Measurements from ENCODE around the gene CRX. TPM values are rescaled to one million over a fixed set of nuclear protein-coding genes. Genes with fewer than 3 reads are reported as not detected.

Gene CRX
- total RNA-seq, 1 donor from 2014 or later = not detected

DNA sequence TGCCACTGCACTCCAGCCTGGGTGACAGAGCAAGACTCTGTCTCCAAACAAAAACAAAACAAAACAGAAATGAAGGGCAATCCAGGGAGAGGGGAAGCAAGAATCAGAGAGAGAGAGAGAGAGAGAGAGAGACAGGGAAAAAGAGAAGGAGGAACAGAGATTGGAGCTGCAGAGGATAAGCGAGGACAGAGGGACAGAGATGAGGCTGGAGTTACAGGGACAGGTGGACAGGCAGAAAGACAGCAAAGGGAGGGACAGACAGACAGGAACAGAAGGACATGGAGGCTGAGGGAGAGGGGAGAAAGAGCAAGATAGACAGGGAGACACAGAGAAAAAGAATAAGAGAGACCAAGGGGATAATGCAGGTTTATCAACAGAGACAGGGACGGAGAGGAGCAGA is 1.3 kb upstream of the CRX start:
- Histone ChIP-seq H3K36me3 (no peaks in the 10 kb centered on the region), H3K4me1 (no peaks in the 10 kb centered on the region), H3K9me3 (no peaks in the 10 kb centered on the region), H3K27ac (no peak overlapping the region), H3K27me3 (ENCODE audit: low read depth) (peaks cover 32% of the 10 kb centered on the region), H3K4me3 (no peak overlapping the region)
- no peak for DNase-seq
- TF ChIP-seq, protein P1, sequence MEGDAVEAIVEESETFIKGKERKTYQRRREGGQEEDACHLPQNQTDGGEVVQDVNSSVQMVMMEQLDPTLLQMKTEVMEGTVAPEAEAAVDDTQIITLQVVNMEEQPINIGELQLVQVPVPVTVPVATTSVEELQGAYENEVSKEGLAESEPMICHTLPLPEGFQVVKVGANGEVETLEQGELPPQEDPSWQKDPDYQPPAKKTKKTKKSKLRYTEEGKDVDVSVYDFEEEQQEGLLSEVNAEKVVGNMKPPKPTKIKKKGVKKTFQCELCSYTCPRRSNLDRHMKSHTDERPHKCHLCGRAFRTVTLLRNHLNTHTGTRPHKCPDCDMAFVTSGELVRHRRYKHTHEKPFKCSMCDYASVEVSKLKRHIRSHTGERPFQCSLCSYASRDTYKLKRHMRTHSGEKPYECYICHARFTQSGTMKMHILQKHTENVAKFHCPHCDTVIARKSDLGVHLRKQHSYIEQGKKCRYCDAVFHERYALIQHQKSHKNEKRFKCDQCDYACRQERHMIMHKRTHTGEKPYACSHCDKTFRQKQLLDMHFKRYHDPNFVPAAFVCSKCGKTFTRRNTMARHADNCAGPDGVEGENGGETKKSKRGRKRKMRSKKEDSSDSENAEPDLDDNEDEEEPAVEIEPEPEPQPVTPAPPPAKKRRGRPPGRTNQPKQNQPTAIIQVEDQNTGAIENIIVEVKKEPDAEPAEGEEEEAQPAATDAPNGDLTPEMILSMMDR (IDR thresholded peaks at IDR 0.05) = no peak
- ATAC-seq = no peak
- intact Hi-C loops (cut with DNase I) = no loop called here

DNA sequence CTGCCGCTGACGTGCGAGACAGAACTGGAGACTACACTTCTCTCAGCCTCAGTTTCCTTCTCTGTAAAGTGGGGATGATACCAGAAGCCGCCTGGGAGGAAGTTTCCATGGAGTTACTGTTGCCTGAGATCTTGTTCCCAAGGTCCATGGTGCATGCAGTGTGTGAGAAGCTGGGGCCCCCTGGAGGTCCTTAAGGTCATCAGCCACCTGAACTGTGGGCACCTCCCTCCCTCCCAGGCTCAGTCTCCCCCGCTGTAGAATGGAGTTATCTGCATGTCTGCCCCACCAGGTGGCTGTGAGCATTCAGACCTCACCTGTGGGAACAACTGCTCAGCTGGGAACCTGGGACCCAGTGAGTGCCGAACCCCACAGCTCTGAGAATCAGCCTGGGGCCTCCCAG is 2.7 kb downstream of the CRX start:
- peaks cover 27% of the 10 kb centered on the region for H3K27me3 ChIP-seq (ENCODE audit: low read depth)
- no peak overlapping the region for H3K4me3 ChIP-seq
- no peak overlapping the region for H3K27ac ChIP-seq

DNA sequence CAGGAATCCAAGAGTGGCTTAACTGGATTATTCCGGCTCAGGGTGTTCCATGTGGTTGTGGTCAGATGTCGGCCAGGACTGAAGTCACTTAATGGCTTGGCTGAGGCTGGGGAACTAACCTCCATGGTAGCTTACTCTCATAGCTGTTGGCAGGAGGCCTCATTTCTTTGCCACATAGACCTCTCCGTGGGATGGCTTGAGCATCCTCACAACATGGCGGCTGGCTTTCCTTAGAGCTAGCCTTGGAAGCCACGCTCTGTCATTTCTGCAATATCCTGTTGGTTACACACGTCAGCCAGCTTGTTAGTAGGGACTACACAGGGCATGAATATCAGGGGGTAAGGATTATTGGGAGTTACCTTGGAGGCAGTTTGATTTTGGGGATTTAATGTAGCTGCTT is 5.1 kb downstream of the CRX start:
- H3K4me1 ChIP-seq = no peaks in the 10 kb centered on the region
- peaks cover 12% of the 10 kb centered on the region for H3K27me3 ChIP-seq (ENCODE audit: low read depth)
- no peak for ATAC-seq
- no peak overlapping the region for H3K4me3 ChIP-seq
- intact Hi-C loops (cut with DNase I) = no loop called here
- H3K27ac ChIP-seq = no peak overlapping the region
- no peaks in the 10 kb centered on the region for H3K36me3 ChIP-seq
- DNase-seq = no peak
- TF ChIP-seq, protein P1 (IDR thresholded peaks at IDR 0.05) = no peak
- H3K9me3 ChIP-seq = no peaks in the 10 kb centered on the region

More for the DNA sequence above, 2.7 kb downstream of the CRX start:
- Histone ChIP-seq H3K9me3 (no peaks in the 10 kb centered on the region), H3K4me1 (no peaks in the 10 kb centered on the region), H3K36me3 (no peaks in the 10 kb centered on the region)
- ATAC-seq (no peak), DNase-seq (no peak)
- TF ChIP-seq, protein P1 (IDR thresholded peaks at IDR 0.05) = no peak
- intact Hi-C loops (cut with DNase I) = no loop called here

DNA sequence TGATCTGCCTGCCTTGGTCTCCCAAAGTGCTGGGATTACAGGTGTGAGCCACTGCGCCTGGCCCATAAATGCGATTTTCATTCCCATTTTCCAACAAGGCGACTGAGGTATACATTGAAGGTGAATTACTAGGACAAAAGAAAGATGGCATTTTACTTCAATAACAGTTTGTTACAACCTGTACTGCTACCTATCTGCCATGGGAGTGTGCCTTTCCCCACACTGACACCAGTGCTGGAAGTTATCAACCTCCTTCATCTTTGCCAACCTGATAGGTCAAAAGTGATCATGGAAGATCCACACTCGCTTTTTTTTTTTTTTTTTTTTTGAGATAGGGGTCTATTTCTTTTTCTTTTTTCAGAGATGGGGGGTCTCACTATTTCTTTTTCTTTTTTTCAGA is 11.0 kb downstream of the CRX start:
- intact Hi-C loops (cut with DNase I) = no loop called here
- Histone ChIP-seq H3K27ac (no peak overlapping the region), H3K36me3 (no peaks in the 10 kb centered on the region), H3K27me3 (ENCODE audit: low read depth) (peaks cover 5% of the 10 kb centered on the region), H3K4me3 (no peak overlapping the region), H3K4me1 (no peaks in the 10 kb centered on the region), H3K9me3 (no peaks in the 10 kb centered on the region)
- DNase-seq = no peak
- TF ChIP-seq, protein P1 (IDR thresholded peaks at IDR 0.05) = no peak
- no peak for ATAC-seq

DNA sequence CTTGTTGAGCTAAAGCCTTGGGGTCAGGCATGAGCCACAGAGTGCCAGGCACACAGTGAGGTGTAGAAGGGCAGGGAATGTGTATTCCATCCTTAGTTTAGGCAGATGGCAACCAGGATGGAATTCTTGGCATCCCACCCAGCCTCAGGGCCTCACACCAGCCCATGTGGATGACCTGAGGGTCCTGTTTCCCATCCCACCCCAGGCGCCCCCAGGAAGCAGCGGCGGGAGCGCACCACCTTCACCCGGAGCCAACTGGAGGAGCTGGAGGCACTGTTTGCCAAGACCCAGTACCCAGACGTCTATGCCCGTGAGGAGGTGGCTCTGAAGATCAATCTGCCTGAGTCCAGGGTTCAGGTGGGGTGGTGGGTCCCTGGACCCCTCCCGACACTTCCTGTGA is 14.3 kb downstream of the CRX start:
- H3K36me3 ChIP-seq = no peaks in the 10 kb centered on the region
- TF ChIP-seq, protein P1 (IDR thresholded peaks at IDR 0.05) = no peak
- no peak overlapping the region for H3K4me3 ChIP-seq
- DNase-seq (no peak), ATAC-seq (no peak)
- H3K9me3 ChIP-seq = no peaks in the 10 kb centered on the region
- no peak overlapping the region for H3K27ac ChIP-seq
- no peaks in the 10 kb centered on the region for H3K4me1 ChIP-seq
- intact Hi-C loops (cut with DNase I) = no loop called here
- H3K27me3 ChIP-seq (ENCODE audit: low read depth) = peaks cover 8% of the 10 kb centered on the region

DNA sequence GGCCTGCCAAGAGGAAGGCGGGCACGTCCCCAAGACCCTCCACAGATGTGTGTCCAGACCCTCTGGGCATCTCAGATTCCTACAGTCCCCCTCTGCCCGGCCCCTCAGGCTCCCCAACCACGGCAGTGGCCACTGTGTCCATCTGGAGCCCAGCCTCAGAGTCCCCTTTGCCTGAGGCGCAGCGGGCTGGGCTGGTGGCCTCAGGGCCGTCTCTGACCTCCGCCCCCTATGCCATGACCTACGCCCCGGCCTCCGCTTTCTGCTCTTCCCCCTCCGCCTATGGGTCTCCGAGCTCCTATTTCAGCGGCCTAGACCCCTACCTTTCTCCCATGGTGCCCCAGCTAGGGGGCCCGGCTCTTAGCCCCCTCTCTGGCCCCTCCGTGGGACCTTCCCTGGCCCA is 17.7 kb downstream of the CRX start:
- intact Hi-C loops (cut with DNase I) = no loop called here
- Histone ChIP-seq H3K27me3 (ENCODE audit: low read depth) (peaks cover 32% of the 10 kb centered on the region), H3K9me3 (no peaks in the 10 kb centered on the region), H3K36me3 (no peaks in the 10 kb centered on the region), H3K4me3 (no peak overlapping the region), H3K4me1 (no peaks in the 10 kb centered on the region), H3K27ac (no peak overlapping the region)
- no peak for ATAC-seq
- no peak for DNase-seq
- TF ChIP-seq, protein P1 (IDR thresholded peaks at IDR 0.05) = no peak

All from lower lobe of right lung (tissue), 2 donors.